Type B pancreatic cell (in vitro differentiated cells): ENCODE data around the gene COX8A. TPM values are rescaled to one million over a fixed set of nuclear protein-coding genes. Genes with fewer than 3 reads are reported as not detected.

Experiments used
- DNase-seq: peaks from one replicate; pipeline ENCODE4 v3.0.0; 2021; ENCODE audit warnings: mixed read lengths; ENCODE audit not compliant: unreplicated experiment; ENCODE audit errors: extremely low spot score
- H3K27ac Mint-ChIP-seq: 2 replicates; pipeline ENCODE4 v1.8.0; 2021; ENCODE audit warnings: mild to moderate bottlenecking, mixed read lengths
- H3K27me3 Mint-ChIP-seq: 2 replicates; pipeline ENCODE4 v1.8.0; 2021; ENCODE audit warnings: mixed read lengths
- H3K36me3 Mint-ChIP-seq: 2 replicates; pipeline ENCODE4 v1.8.0; 2021; ENCODE audit warnings: mixed read lengths
- H3K4me1 Mint-ChIP-seq: one replicate; pipeline ENCODE4 v1.8.0; 2021; ENCODE audit warnings: mixed read lengths; ENCODE audit not compliant: unreplicated experiment
- H3K4me3 Mint-ChIP-seq: 2 replicates; pipeline ENCODE4 v1.8.0; 2021; ENCODE audit warnings: mild to moderate bottlenecking, mixed read lengths
- H3K9me3 Mint-ChIP-seq: 2 replicates; pipeline ENCODE4 v1.8.0; 2021; ENCODE audit warnings: mixed read lengths
- CTCF ChIP-seq: fragments of 200-600 bp; sonication (generic); conservative IDR thresholded peaks from 2 replicates; pipeline ENCODE4 v1.5.0; 2021; ENCODE audit warnings: antibody characterized with exemption, mild to moderate bottlenecking
- long read RNA-seq: library from polyadenylated mRNA; unstranded; transcript quantifications from one replicate; pipeline ENCODE4 v2.0.0, GENCODE V29; 2020
- total RNA-seq: library from RNA; stranded (reverse); gene quantifications from 2 replicates; pipeline ENCODE4 v1.2.1, GENCODE V29; 2021; ENCODE audit warnings: low replicate concordance

Gene COX8A
- total RNA-seq = 307 and 324 TPM in 2 replicates
- long read RNA-seq, transcript COX8A-201 (2 exons, 507 nt) = major isoform, 48 of 49 reads
- long read RNA-seq, partial matches to known transcripts = 1 of 49 reads
- long read RNA-seq, other reads (novel, unspliced or antisense) = 0 of 49 reads

- peak; percentile 22 for TF ChIP-seq CTCF
These were observed at the start of gene COX8A for GRCh38 chr11:63974259-63975143. Gene COX8A (plus strand): TSS chr11:63974620. CDS start chr11:63974681, 61 bp downstream.

GRCh38 chr11:63929616-63930015, 44.8 kb upstream of the COX8A start:
- Mint-ChIP-seq H3K4me1 (peaks cover 13% of the 10 kb centered on the region), H3K4me3 (no peak overlapping the region), H3K36me3 (no peaks in the 10 kb centered on the region), H3K9me3 (no peaks in the 10 kb centered on the region), H3K27me3 (no peaks in the 10 kb centered on the region), H3K27ac (no peak overlapping the region)
- DNase-seq = no peak
- TF ChIP-seq CTCF = no peak

More at GRCh38 chr11:63974259-63975143, at the start of gene COX8A:
- peak within 1 kb of the TSS; percentile 100 for H3K4me3 Mint-ChIP-seq
- H3K36me3 Mint-ChIP-seq = no peaks in the 10 kb centered on the region
- no peaks in the 10 kb centered on the region for H3K9me3 Mint-ChIP-seq
- peaks cover 19% of the 10 kb centered on the region for H3K4me1 Mint-ChIP-seq
- no peaks in the 10 kb centered on the region for H3K27me3 Mint-ChIP-seq
- peak; percentile 94 for DNase-seq
- peak within 1 kb of the TSS; percentile 99 for H3K27ac Mint-ChIP-seq

DNA sequence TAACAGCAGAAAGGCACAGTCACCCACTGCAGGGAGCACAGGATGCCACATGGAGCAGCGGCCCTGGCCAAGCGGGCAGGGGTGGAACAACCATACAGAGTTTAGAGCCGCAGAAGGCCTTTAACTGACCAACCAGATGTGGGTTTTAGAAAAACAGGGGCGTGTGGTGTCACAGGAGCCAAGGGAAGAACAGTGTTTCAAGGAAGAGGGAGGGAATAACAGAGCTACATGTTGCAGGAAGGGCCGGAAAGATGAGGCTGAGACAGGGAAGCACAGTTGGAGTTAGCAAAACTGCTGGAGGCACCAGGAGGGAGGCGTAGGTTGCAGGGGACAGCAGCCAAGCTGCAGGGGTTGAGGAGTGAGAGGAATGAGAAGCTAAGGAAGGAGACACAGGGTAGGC, 43.4 kb upstream of the COX8A start:
- no peak for DNase-seq
- Mint-ChIP-seq H3K27me3 (no peaks in the 10 kb centered on the region), H3K4me1 (peaks cover 13% of the 10 kb centered on the region), H3K36me3 (no peaks in the 10 kb centered on the region), H3K9me3 (no peaks in the 10 kb centered on the region), H3K4me3 (peak overlapping the region; percentile 30), H3K27ac (no peak overlapping the region)
- no peak for TF ChIP-seq CTCF

- no peaks in the 10 kb centered on the region for H3K27me3 Mint-ChIP-seq
These were observed 42.5 kb upstream of the COX8A start for GRCh38 chr11:63931876-63932275.

GRCh38 chr11:63933459-63933858, 41.0 kb upstream of the COX8A start:
- H3K9me3 Mint-ChIP-seq = no peaks in the 10 kb centered on the region
- H3K4me1 Mint-ChIP-seq = peaks cover 17% of the 10 kb centered on the region
- no peak for DNase-seq
- H3K27me3 Mint-ChIP-seq = no peaks in the 10 kb centered on the region
- no peaks in the 10 kb centered on the region for H3K36me3 Mint-ChIP-seq
- H3K4me3 Mint-ChIP-seq = no peak overlapping the region
- TF ChIP-seq CTCF = no peak
- H3K27ac Mint-ChIP-seq = no peak overlapping the region

More at GRCh38 chr11:63931876-63932275, 42.5 kb upstream of the COX8A start:
- no peak overlapping the region for H3K4me3 Mint-ChIP-seq
- no peaks in the 10 kb centered on the region for H3K9me3 Mint-ChIP-seq
- no peak for DNase-seq
- peaks cover 13% of the 10 kb centered on the region for H3K4me1 Mint-ChIP-seq
- TF ChIP-seq CTCF = no peak
- no peak overlapping the region for H3K27ac Mint-ChIP-seq
- H3K36me3 Mint-ChIP-seq = no peaks in the 10 kb centered on the region
